Panc1 (cell line): ENCODE results near the gene DCC.

Experiments
- CTCF ChIP-seq: fragments of 450-650 bp; IDR thresholded peaks from 2 replicates; pipeline ENCODE4 v1.5.1; 2017; ENCODE audit warnings: mild to moderate bottlenecking
- POLR2AphosphoS5 ChIP-seq: IDR thresholded peaks from 2 replicates; pipeline ENCODE4 v1.6.1; 2012; ENCODE audit warnings: mild to moderate bottlenecking, low read depth, low read length, moderate library complexity
- REST ChIP-seq, 2 experiments: IDR thresholded peaks; 2 replicates each; pipeline ENCODE4 v1.6.1; 2011 to 2012; ENCODE audit warnings: low read depth in 2 of 2, control low read depth in 1 of 2, low read length in 1 of 2, mild to moderate bottlenecking in 1 of 2, moderate library complexity in 1 of 2; ENCODE audit not compliant: insufficient read depth in 1 of 2
- SIN3A ChIP-seq: IDR thresholded peaks from 2 replicates; pipeline ENCODE4 v1.6.1; 2012; ENCODE audit warnings: low read depth, mild to moderate bottlenecking, low read length, moderate library complexity, borderline replicate concordance; ENCODE audit not compliant: insufficient read depth
- TCF7L2 ChIP-seq: IDR thresholded peaks from 2 replicates; pipeline ENCODE4 v1.6.1; 2011; ENCODE audit warnings: mild to moderate bottlenecking, low read depth, low read length, inconsistent platforms

- TF ChIP-seq POLR2AphosphoS5 (no peak), CTCF (no peak), TCF7L2 (no peak), REST (IDR thresholded peaks at IDR 0.05; ENCODE audit: insufficient read depth in 1 of 2, low read depth in 2 of 2, low read length in 1 of 2) (no peak), SIN3A (no peak)
These were observed 338.0 kb downstream of the DCC start for GRCh38 chr18:52678034-52678433.
